Hematopoietic multipotent progenitor cell (in vitro differentiated cells): Measurements from ENCODE around the gene C4BPA. TPM values are rescaled to one million over a fixed set of nuclear protein-coding genes. Genes with fewer than 3 reads are reported as not detected.
A peak's percentile ranks its signal among the peaks of the same experiment; 100 is the strongest.

Source experiments
- DNase-seq, 3 donors: peaks; one replicate each; pipeline ENCODE4 v3.0.0-alpha.2; 2011 to 2015; ENCODE audit warnings: low read depth in 2 of 3, low spot score in 2 of 3
- small RNA-seq: library from RNA; depleted of rRNA; stranded (forward); fragments of <200 nt; gene quantifications from one replicate; pipeline ENCODE3, GENCODE V24; 2012
- total RNA-seq: library from RNA; depleted of rRNA; stranded (reverse); fragments of >200 nt; gene quantifications from one replicate; pipeline ENCODE4 v1.2.3, GENCODE V29; 2012

The C4BPA gene
- total RNA-seq, 1 donor = not detected

DNA sequence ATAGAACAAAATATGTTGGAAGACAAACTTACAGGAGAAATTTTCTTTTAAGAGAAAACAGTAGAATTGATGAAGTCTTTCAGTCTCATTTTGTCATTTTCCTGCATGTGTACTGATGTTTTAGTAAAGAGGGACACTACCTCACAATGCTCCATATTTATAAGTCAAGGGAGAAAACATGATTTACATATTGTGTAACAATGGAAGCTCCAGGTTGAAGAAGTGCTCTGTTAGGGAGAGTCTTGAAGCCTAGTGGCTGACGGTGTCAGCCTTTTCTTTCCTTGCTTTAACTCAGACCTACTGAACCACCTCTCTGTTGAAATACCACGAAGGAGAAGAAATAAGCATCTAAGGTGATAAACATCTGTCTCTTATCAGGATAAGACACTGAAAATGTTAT is 75.0 kb downstream of the C4BPA start:
- no peak for DNase-seq

DNA sequence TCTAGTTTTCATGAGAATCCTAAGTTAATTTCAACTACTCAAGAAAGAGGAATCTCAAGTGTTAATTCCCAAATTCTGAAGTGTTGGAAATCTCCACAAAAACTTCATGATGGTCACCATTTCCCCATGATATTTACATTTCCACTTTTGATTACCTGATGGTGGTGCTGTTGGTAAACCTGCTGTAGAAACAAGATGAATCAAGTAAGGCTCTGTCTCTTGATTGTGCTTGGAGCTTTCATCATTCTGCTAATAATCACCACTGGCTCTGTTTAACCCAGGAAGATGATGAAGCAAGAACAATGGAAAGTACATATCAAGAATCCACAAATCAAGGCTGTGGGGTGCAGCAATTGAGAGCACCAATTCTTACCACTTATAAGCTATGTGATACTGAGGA is 77.8 kb downstream of the C4BPA start:
- peak in 2 of 3 donors; percentile 5 to 14 for DNase-seq

DNA sequence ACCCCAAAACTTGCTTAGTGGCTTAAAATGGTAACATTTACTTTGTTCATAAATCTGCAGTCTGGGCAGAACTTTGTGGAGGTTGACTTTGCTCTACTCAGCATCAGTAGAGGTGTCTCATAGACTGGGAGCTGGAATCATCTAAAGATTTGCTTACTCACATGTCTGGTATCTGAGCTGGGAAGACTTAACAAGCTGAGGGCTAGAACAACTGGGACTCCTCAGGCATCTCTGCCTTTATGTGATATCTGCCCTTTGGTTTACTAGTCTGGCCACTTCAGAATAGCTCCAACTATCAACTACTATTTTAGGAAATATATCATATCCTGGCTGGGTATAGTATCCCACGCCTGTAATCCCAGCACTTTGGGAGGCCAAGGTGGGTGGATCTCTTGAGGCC is 82.5 kb downstream of the C4BPA start:
- no peak for DNase-seq

DNA sequence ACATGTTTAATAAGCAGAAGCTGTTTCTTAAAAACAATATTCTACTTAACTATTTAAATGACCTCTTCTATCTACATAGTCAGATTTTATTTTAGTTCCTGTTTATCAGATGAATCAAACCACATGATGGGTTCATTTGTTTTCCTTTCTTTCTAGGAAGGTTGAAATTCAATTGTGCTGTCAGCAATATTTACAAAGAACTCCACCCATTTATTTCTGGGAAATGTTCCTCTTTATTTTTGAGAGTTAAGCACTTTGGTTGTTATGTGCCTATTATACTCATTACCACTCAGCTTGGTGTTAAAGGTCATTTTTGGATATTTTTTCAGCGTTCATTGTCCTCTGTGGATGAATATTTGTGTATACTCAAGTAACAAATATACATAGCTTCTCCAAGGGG is 84.9 kb downstream of the C4BPA start:
- no peak for DNase-seq

DNA sequence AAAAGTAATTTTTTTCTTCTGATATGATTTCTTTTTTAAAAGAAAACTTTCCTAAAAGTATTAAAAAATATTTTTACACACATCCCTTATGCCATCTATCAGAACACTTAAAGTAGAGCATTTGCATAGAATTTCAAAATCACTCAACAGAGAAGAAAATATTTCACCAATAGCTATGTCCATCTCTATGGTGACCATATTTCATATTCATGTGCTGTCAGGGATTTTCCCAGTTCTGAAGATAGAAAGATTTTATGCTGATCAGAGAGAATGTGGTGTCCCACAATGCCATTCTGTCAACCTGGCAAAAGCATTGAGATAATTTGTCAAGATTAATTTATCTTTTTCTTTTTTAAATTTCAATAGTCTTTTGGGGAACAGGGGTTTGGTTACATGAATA is 87.0 kb downstream of the C4BPA start:
- DNase-seq = no peak

DNA sequence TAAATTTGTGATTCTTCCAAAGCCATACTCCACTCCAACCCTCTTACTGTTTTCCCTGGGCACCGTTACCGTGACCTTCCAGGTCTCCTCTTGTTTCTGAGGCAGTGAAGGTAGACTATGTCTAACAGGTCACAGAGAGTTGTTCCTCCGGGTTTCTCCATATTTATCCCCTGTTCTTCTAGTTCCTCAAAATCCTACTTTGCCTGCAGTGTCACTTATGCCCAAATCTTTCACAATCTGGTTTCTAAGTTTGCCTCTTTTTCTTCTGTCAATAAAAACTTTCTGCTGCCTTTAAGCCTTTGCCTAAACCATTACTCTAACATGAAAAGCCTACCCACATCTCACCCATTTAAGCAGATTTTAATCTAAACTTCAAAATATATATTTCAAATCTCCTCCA is 87.7 kb downstream of the C4BPA start:
- DNase-seq = no peak

DNA sequence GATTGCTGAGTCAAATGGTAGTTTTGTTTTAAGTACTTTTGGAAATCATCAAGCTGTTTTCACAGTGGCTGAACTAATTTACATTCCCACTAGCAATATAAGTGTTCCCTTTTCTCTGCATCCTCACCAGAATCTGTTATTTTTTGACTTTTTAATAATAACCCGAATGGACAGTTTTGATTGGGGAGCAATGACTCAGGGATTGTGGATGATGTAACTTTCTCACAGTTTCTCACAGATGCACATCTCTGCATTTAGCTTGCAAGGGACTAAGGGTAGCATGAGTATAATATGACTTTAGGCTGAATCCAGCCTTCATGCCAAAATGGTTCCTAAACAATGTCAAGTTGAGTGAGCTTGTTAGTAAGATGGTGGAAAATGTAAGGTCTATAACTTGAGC is 90.2 kb downstream of the C4BPA start:
- DNase-seq = no peak

Small RNA genes lying within 50 kb of the gene (small RNA-seq; reads per million reads assigned to genes)
- gene AL445493.1 = not detected

Other genes with a start within 250 kb of the C4BPA start
- gene IL20, start 238.6 kb upstream of the C4BPA start, total RNA-seq = not detected
- gene IL24, start 206.8 kb upstream of the C4BPA start, total RNA-seq = not detected
- 15.1 TPM for gene FCMR, start 182.3 kb upstream of the C4BPA start, total RNA-seq
- gene PIGR, start 157.8 kb upstream of the C4BPA start, total RNA-seq = not detected
- not detected for gene FCAMR, start 133.8 kb upstream of the C4BPA start, total RNA-seq
- under 0.01 TPM for gene C1orf116, start 71.5 kb upstream of the C4BPA start, total RNA-seq
- 8.6 TPM for gene YOD1, start 53.0 kb upstream of the C4BPA start, total RNA-seq
- 9.4 TPM for gene PFKFB2, start 51.0 kb upstream of the C4BPA start, total RNA-seq
- under 0.01 TPM for gene C4BPB, start 15.4 kb upstream of the C4BPA start, total RNA-seq
- 40.7 TPM for gene CD55, start 217.4 kb downstream of the C4BPA start, total RNA-seq